Activated CD4-positive, alpha-beta T cell treated with anti-CD3 and anti-CD28 coated beads for 48 hours (primary cell): ENCODE data around the gene VIT.
"Not testable (repeated sequence)": the region's sequence is repeated elsewhere in the genome, so short reads cannot be mapped to it uniquely, and the experiment has no call there.

Source experiments
- DNase-seq: peaks from one replicate; pipeline ENCODE4 v3.0.0-alpha.2; 2020

The VIT gene

DNA sequence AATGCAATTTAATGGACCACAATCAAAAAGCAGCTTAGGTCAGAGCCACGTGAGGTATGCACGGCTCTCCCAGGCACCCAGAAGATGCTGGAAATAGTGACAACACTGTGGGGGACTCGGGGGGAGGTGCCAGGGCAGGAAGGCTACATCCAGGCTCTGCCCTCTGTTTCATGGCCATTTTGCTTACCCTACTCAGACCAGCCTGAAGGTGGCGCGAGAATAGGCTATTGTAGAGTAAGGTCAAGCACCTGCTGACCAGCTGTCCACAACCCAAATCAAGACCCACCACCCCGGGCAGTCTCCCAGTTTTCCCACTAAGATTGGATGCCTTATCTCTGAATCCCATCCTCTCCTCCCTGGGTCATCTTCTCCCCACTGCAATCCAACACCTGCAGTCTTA lies 115.7 kb downstream of the VIT start:
- DNase-seq, result no peak

- DNase-seq, result no peak
Observed at GRCh38 chr2:36818542-36818941, 122.0 kb downstream of the VIT start.

- no peak for DNase-seq
Observed at GRCh38 chr2:36819095-36819711, 122.7 kb downstream of the VIT start.

- DNase-seq, result no peak
Observed at GRCh38 chr2:36820942-36821605, 124.6 kb downstream of the VIT start.

GRCh38 chr2:36823862-36824261 lies 127.4 kb downstream of the VIT start:
- DNase-seq, result no peak

DNA sequence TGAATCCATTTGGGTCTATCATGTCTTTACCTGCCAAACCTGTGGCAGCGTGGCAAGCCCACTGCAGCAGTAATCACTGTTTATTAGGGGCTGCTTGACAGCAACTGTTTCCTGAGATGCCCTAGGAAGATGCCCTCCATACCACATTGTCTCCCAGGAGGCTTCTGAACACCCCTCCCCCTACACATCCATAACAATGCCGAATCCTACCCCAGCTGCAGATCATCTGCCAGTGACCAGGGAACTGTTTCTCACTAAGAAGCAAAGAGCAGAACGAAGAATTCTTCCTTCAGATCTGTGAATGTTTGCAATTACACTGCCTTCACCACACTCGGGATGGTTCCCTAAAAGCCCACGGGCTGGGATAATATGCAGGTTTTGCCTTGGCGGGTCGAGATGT lies 127.8 kb downstream of the VIT start:
- DNase-seq, result no peak

DNA sequence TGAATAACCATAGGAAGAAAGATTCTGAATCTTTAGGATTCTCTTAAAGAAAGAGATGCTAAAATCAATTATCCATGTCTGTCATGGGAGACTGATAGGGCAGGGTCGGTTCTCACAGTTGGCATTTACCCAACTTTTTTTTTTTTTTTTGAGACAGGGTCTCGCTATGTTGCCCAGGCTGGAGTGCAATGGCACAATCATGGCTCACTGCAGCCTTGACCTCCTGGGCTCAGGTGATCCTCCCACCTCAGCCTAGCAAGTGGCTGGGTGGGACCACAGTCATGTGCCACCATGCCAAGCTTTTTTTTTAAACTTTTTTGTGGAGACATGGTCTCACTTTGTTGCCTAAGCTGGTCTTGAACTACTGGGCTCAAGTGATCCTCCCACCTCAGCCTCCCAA lies 128.2 kb downstream of the VIT start:
- DNase-seq, result not testable (repeated sequence)

DNA sequence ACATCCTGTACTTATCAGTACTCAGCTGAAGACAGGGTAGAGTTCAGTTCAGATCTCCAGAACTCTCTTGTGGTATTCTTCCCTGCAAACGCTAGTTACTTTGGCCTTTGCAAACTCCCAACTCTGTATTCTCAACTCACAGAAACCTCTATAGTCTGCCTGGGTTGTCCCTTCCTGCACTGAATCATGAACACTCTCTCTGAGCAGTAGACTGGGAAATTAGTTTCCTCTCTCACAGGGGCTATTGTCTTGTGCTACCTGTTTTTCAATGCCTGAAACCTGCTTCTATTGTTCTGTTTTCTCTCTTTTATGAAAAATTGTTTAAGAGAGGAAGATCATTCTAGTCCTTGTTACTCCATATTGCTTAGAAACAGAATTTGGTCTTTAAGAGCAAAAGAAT lies 134.7 kb downstream of the VIT start:
- no peak for DNase-seq

- DNase-seq, result no peak
Observed at GRCh38 chr2:36834203-36834602, 137.7 kb downstream of the VIT start.

- no peak for DNase-seq
Observed at GRCh38 chr2:36834731-36835524, 138.4 kb downstream of the VIT start.

DNA sequence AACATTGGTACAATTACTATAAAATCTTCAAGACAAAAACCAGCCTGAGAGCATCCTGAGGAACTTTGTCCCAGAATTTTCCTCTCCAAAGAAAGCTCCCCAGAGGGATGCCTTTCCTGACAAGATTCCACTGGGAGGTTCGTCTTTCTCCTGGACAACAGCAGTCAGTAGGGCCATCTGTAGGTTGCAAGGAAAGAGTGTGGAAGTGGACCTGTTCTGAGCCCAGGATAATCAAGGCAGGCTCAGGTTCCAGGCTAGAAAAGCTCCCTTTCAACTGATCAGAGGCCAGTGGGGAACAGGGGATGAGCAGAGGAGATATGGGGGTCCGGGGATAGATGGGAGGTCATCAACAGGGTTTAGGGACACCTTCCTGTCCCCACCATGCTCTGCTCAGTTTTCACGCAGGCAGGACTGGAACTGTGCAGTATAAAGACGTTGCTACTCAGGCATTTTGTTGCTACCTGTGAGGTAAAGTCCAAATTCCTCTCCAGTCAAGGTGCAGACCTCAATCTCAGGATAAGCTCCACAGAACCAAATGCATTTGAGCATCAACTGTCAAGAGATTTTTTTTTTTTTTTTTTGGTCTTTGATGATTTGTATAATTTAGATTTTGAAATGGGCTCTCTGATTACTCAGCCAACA lies 143.6 kb downstream of the VIT start:
- DNase-seq, result no peak

DNA sequence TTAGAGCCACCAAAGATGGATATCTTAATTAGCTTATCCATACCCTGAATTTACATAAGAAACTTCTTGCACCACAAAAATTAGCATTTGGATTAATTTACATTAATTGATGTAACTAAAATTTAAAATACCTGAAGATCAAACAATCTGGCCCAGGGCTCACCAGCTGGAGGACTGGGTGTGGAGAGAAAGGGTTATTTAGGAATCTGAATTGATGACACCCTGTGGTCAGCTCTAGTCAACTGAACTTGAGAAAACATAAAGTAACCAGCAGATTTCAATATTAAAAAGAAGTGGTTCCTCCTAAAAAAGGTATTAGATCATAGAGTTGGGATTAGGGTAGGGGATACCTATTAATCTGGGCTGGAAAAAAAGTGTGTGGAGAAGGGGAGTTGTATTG lies 147.3 kb downstream of the VIT start:
- DNase-seq, result no peak

DNA sequence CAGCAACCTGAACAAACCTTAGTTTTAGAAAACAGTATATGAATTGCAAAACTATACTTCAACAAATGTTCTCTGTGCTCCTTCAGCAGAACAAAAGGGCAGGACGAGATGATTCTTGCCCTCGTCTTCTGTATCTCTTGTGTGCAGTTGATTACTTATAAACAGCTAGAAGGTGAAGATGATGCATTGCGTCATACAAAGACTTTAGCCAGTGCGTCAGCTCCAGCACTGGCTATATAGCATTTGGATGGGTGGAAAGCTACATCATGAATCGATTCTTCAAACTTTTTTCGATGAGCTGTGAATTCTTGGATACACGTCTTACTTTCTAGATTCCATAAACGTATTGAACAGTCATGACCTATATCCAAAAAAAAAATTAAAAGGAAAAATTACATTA lies 152.8 kb downstream of the VIT start:
- DNase-seq, result no peak

DNA sequence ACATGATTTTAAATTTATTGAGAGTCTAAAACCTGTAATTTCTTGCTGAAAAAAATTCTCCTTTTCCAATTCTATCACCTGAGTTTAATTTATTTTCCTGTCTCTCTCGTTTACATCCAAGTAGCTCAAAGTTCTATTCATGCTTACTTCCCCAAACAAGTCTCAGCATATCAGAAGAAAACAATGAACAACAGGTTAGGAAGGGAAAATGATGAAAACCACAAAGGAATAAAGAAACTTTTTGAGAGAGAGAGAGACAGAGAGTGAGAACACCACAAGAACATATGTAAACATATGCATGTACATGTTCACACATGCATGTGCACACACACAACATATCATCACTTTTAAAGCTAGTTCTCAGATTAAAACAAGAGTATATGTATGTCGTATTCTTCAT lies 157.7 kb downstream of the VIT start:
- DNase-seq, result no peak

DNA sequence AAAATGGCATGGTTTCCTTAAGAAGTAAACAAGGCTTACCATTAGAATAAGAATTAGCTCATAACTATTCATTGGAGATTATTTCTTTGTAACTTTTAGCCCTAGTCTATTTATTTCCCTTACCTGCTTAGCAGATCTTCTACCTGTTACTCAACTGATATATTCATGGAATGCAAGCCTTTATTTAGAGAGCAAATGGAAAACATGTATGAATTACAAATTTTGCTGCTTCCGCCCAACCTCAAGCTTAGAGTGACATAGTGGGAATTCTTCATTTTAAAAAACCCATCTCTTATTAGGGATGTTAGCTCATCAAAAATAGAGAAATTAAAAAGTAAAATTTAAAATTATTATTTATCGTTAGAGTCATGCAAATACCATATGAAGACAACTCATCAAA lies 158.9 kb downstream of the VIT start:
- no peak for DNase-seq

DNA sequence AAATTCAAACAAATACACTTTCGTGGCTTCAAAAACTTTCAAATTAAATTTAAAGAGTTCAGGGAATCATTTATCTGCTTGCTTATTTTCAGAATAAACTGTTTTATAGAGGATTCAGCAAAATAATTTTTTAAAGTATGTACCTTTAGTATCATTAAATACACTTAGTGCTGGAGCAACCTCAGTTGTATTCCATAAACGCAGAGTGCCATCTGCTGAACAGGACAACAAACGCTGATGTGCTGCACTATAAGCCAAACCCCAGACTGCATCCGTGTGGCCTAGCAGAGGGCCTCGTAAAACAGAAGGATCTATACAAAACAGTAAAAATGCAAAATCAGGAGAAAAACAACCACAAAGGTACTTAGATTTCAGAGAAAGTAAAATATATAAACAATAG lies 161.2 kb downstream of the VIT start:
- DNase-seq, result no peak

DNA sequence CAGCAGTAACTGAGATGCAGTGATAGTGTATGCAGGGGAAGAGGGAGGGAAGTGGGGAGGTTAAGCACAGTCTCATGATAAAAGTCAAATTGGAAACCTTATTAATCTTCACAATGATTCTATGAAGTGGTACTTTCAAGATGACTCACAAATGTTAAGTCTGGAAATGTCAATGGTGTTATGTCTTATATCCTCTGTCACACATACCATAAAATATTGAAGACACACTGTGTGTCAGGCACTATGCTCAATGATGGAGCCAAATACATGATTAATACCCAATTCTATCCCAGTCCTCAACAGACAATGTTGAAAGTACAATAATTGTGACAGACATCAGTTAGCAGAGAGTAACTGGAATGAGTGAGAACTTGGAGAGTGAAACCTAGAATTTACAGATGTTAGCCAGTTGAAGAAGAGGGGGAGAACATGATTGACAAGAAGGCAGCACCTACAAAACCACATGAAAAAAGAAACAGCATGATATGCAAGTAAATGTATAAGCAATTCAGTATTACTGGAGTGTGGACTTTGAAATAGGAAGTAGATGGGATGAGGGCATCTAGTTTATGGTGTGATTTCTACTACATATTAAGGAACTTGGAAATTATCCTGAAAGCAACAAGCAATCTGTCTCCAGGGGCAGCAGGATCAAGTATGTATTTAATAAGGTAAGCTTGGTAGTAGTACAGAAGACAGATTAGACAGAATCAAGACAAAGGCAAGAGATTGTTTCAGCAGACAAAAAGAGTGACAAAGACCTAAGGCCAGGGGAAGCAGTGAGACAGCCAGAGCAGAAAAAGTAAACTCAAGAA lies 162.3 kb downstream of the VIT start:
- DNase-seq, result no peak

DNA sequence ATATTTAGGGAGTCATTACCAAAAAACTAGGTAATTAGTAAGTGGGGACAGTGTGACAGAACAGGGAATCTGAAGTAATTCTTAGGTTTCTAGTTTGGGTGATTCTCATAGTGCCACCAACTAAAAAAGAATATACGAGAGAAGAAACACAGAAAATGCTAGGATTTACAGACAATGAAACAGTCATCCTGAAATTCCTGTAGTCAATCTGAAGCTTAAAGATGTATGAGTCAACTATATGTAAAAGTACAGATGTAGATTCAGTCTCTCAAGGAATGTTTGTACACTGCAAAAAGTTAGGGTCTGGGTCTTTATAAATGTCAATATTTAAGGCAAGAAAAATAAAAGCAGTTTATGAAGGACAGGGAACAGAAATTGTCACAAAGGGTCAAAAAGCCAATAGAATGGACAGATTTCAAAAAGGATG lies 162.9 kb downstream of the VIT start:
- no peak for DNase-seq

DNA sequence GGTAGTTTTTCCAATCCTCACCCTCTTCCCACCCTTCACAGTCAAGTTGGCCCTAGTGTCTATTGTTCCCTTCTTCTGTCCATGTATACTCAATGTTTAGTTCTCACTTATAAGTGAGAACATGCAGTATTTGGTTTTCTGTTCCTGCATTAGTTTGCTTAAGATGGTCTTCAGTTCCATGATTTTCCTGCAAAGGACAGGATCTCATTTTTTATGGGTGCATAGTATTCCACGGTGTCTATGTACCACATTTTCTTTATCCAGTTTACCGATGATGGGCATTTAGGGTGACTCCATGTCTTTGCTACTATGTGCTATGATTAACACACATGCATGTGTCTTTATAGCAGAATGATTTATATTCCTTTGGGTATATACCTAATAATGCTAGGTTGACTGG lies 165.4 kb downstream of the VIT start:
- DNase-seq, result no peak
